Limb (tissue), 2 donors: ENCODE data around the gene TDRD7.
A peak's percentile ranks its signal among the peaks of the same experiment; 100 is the strongest.

ENCODE experiments used
- DNase-seq, 2 donors: peaks; one replicate each; pipeline ENCODE4 v3.0.0-alpha.2; 2016; ENCODE audit errors: extremely low spot score in 2 of 2

Gene TDRD7

DNA sequence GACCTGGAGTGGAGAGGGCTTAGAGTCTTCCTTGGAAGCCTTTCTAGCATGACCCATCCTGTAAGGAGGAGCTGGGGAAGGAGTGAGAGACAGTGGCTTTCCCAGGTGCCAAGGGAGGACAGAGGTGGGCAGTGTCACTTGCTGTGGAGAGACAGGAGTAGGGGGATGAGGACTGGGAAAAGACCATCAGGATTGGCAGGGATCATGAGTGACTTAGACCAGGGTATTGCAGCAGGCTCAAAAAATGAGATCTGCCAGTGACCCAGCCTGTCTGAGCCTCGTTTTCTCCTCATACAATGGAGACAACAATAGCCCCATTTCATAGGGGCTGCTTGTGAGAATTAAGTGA lies 91.9 kb downstream of the TDRD7 start:
- DNase-seq, result peak in 1 of 2 donors; percentile 12

DNA sequence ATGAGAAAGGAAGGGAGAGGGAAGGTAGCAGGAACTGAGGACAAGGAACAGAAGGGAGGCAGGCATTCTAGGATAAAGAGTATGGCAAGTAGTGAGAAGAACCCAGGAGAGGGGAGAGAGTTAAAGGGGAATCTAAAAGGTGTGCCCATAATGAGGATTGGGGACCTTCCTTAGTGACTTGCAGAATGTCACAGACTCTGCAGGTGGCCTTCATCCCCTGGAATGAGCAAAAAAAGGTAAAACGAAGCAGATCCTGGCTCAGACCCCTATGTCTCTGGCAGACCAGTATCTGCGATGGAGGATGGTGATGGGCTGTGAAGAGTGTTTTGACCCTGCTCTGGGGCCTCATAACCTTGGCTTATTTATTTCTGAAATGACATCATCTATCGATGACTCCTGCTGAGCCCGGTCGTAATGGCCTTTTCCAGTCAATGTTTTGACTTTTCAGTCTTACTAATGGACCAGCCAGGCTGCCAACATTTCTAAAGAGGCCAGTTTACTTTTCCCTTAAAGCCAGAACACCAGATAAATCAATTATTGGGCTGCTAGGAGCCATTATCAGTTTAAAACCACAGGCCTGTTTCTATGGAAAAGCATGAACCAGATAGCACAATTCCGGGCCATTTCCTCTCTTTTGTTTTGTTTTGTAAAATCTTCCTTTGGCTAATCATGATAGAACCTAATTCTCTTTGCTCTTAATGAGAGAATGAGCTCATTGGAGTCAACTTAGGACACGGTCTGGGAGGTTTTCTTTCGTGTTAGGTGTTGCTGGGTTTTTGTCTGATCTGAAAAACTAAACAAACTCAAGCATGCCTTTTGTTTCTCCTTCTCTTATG lies 92.7 kb downstream of the TDRD7 start:
- peak in 1 of 2 donors; percentile 6 for DNase-seq

DNA sequence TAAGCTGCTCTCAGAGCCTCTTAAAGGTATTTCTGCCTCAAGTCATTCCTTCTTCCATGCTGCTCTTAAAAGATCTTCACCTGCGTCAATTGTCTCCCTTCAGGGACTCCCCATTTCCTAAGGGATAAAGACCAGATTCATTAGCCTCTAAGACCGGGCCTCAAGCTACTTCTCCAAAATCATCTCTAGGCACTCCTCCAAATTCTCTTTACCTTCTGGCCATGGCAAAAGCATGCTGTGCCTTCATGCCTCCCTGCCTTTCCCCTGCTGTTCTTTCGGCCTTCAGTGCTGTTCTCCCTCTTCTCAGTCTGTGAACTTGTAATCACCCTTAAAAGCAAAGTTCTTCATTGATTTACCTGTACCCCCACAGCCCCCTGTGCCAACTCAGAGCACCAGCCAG lies 93.9 kb downstream of the TDRD7 start:
- DNase-seq, result no peak

DNA sequence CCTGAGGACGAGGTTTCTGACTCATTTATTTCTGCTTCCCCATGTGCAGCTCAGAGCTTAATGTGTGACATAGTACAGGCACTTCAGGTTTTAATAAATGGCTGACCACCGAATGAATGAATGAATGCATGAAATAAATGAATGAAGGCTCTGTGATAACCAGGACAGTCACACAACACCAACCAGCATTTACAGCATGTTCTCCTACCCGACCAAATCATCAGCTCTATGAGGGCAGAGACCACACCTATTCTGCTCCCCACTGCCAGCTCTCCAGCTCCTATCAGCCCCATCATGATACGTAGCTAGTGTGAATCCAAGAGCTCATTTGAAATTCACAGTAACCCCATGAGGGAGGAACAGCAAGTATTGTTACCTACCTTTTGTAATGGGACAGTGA lies 94.4 kb downstream of the TDRD7 start:
- peak in 1 of 2 donors; percentile 7 for DNase-seq

DNA sequence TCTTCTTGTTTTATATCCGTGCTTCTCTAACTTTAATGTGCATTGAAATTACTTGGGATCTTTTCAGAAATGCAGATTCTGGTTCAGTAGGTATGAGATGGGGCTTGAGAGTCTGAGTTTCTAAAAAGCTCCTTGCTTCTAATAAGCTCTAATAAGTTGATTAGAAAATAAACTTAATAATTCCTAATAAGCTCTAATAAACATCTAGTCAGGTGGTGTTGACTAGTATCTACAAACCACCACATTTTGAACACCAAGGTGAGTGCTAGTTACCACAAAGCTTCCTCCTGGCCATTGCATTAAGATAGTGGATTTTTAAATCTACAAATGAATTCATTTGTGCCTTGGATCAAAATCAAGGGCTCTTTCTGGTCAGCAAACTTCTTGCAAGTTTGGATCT lies 94.9 kb downstream of the TDRD7 start:
- DNase-seq, result no peak

DNA sequence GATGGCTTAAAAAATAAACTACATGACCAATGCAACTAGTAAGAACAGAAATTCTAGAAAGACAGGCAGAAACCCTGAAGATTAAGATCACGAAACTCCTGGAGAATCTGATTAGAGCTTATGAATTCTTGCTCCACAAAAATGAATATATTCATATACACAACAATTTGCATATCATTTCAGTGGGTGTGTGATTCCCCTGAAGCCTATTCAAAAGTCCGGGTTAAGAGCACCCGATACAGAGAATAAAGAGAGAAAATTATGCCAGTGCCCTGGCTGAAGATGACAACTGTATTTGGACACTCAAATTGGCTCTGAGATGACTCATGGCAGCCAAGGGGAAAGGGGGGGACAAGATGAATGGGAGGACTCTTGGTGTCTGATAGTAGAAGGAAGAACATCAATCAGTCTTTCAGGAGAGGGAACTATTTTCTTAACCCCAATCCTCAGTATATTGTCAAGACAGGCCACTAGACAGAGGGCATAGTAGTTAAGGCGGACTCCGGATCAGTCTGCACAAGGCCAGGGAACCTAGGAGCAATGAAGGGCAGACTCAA lies 95.6 kb downstream of the TDRD7 start:
- no peak for DNase-seq

DNA sequence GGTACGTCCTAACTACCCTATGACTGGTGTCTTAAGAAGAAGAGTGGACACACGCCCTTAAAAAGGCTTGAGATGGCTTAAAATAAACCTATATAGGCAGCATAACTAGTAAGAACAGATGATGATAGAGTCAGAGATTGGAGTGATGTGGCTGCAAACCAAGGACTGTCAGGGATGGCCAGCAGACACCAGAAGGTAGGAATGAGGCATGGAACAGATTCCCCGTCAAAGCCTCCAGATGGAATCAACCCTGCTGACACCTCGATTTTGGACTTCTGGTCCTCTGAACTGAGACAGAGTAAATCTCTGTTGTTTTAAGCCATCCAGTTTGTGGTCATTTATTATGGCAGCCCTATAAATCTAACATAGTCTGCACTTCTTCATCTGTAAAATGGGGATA lies 97.0 kb downstream of the TDRD7 start:
- no peak for DNase-seq

DNA sequence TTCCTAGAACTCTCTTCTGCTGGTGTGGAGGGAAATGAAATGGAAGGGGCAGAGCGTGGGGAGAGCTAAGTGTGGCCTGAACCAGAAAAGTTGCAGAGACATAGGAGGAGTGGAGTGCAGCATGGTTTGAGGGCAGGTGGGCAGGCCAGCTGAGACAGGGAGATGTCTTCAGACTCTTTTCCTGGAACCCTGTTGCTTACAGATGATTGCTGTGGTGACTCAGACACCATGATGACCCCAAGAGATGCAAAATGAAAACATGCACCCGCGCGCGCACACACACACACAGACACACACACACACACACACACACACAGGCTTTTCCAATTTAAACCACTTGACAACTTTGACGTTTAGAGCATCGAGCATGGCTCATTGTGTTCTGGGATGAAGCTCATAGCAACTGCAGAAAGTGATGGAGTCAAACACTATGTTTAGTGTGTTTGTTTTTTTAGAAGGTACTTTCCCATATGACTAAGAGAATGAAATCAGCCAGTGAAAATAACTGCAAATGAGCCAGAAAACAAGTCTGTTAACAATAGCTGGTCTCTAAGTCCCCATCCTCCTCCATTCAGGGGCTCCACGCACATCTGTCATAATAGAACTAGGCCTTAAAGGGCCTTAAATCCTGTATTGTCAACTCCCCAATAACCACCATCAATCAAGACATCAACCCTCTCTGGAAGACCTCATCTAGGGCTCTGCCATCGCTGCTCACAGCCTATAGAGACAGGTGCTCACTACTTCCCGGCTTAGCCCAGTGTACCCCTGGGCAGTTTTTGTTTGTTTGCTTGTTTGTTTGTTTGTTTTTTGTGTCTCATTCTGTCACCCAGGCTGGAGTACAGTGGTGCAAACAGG lies 99.1 kb downstream of the TDRD7 start:
- DNase-seq, result peak in 1 of 2 donors; percentile 18

DNA sequence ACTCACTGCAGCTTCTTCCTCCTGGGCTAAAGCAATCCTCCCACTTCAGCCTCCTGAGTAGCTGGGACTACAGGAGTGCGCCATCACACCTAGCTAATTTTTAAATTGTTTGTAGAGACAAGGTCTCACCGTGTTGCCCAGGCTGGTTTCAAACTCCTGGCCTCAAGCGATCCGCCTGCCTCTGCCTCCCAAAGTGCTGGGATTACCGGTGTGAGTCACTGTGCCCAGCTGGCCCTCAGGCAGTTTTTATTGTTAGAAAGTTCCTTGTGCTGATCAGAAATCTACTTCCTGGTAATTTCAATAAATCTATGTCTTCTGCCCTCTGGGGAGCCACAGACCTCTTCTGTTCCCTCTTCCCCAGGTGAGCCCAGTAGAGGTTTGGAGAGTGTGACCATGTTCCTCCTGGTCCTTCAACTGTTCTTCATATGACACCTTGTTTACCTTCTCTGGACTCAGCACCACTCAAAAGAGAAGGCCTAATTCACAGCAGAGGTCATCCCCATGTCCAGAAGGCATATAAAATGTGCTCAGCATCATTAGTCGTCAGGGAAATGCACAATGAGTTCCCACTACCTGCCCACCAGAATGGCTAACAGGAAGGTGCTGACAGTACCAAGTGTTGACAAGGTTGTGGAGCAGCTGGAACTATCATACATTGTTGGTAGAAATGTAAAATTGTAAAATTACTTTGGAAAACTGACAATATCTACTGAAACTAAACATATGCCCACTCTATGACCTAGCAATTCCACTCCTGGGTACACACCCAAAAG lies 99.9 kb downstream of the TDRD7 start:
- peak in 1 of 2 donors; percentile 2 for DNase-seq

DNA sequence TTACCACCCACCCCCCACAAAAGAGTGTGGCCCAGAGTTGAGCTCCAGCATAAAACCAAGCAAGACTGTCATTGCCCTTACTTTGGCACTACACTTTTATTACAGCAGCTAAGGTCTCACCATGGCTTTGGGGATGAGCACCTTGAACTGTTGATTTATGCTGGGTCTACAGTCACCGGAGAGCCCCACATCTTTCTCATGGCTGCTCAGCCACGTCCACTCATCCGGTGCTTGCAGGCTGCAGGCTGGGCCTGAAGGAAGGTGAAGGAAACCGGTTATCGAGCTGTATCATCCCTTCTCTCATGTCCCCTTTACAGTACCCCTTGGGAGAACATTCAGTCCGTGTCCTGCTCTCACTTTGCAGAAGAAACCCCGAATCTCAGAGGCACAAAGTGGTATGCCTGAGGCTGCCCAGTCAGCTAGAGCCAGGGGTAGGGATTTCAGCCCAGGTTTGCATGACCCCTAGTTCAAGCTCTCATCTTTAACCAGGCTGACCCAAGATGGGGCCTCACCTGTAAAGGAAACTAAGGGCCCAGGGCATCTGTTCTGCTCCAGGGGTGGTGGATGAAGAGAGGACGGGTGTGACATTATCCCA lies 101.2 kb downstream of the TDRD7 start:
- DNase-seq, result peak in 1 of 2 donors; percentile 2

DNA sequence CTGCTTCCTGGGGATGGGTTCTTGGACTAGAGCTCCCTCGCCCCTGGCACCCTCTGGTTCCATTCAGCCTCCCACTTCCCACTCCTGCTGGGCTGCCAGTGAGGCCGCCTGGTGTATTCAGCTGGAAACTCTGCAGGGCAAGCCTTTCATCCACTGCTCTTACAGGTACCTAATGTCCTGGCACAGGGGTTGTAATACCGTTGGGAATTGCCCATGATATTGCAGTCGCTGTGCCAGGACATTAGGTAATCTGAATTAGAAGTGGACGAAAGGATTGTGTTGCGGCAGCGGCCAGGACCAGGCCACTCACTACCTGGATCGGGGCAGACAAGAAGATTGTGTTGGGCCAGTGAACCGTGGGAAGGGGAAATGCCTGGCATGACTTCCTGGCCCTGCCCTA lies 102.6 kb downstream of the TDRD7 start:
- DNase-seq, result peak in 1 of 2 donors; percentile 17

DNA sequence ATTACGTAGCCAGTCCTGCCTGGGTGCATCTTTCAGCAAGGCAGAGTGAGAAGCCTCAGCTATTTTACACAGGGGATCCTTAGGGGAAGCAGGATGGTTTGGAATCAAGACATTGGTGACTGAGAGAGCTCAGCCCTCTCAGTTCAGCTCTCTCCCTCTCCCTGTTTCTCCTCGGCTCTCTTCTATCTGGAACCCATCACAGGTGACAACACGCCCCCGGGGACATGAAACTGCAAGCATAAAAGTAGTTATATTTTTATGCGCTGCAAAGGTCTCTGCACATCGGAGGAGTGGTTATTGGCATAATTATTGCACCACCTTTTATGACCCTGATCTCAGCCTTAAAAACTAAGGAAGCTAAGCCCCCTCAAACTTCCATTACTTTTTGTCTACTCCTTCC lies 103.8 kb downstream of the TDRD7 start:
- no peak for DNase-seq

DNA sequence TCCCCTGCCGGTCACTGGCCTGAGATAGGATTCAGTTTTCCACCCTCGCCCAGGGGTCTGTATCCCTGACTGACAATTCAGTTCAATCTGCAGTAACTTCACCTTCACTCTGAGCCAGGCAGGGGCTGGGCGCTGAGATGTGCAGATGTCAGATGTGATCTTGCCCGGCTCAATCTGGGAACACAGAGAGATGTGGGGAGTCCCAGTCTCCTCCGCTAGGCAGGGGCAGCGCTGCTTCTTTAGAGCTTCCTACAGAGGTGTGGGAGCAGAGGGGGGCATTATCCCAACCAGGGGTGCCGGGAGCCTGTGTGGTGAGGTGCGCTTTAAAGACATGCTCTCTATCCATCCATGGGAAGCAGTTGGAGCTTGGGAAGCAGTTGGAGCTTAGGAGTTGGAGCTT lies 104.2 kb downstream of the TDRD7 start:
- no peak for DNase-seq

DNA sequence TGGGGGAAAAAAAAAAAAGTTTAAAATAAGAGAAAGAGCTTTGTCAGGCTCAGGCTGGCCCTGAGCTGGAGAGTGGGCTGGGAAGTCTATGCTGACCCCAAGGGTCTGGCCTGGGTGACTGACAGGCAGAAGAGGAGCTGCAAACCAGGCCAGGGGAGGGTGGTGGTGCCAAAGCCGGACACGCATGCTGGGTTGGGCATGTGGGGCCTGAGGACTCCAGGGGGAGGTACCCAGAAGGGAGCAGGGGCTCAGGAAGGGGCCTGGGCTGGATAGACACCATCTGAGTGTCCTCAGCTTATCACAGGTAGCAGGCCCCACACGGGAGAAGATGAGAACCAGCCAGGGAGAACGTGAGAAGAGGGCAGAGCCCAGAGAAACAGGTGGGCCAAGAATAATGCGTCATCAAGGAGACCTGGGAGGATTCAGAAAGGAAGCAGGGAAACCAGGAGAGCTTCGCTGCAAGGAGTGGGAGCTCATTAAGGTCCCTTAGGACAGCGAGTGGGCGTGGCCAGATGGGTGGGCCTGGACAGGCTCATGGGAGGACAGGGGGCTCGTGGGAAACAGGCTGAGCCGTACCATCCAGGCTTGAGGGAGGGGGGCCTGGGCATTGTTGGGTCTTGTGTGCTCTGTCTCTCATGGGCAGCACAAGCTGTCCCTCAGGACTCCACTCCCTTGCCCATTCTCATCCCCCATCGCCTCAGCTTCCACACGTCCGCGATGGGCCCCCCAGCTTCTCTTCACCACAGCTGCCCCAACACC lies 105.6 kb downstream of the TDRD7 start:
- DNase-seq, result no peak

DNA sequence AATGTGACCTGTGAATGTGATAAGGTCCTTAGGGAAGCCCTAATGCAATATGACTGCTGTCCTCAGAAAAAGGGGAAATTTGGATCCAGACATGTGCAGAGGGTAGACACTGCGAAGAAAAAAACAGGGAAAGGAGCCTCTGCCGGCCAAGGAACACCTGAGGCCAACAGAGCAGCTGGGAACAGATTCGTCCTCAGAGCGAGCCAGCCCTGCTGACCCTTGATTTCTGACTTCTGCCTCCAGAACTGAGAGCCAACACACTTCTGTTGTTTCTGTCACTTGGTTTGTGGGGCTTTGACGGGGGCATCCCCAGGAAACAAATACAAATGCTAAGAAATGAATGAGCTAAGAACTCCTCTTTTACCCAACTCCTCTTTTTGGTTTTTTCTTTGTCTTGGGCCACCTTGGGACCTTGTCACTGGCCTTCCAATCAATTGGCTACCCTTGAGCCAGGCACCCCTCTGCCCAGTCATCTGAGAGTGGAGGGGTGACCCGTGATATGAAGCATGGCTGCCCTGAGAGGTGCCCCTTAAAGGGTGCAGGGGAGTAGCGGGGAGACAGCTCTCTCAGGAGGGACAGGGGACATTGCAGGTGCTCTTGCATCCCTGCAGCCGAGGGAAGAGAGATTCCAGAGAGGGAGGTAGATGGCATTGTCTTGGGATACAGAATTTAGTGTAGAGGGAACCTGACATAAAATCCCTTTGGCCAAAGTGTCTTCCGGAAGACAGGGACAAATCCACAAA lies 106.4 kb downstream of the TDRD7 start:
- DNase-seq, result peak in 1 of 2 donors; percentile 5

DNA sequence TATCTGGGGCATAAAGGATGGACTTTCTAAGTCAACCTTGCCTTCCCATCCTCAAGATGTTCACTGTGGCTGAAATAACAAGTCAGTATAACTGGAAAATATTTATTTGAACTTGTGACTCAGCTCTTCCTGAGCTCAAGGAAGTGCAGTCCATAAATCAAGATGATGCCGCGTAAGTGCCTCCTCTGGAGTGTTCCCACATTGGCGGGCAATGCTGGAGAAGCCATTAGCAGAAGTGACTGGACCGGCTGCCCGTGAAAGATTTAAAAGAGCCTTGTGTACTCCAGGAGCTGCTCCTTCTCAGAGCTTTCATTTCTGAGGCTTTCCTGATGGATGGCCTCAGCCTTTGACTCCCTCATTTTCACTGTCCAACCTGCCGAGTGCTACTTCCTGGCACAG lies 107.0 kb downstream of the TDRD7 start:
- DNase-seq, result peak; percentile 27 to 43

DNA sequence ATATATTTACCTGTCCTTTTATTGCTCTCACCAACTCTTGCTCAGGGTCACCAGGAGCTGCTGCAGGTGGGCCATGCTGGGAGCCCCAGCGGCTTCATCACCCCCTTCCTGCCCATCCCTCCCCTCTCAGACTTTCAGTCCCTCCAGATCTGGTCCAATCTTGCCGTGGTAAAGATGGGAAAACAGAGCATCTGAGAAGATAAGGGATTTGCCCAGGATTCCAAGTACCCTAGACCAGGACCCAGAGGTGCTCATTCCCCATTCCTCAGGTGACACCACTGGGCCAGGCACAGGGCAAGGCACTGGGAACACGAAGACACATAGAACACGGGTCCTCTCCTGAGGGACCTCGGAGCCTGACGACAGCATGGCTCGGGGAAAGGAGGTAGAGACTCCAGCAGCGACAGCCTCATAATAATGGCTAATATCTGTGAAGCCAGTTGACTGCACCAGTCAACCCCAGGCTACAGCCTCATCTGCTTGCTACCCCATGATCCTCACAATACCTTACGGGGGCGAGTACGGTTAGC lies 107.6 kb downstream of the TDRD7 start:
- no peak for DNase-seq

DNA sequence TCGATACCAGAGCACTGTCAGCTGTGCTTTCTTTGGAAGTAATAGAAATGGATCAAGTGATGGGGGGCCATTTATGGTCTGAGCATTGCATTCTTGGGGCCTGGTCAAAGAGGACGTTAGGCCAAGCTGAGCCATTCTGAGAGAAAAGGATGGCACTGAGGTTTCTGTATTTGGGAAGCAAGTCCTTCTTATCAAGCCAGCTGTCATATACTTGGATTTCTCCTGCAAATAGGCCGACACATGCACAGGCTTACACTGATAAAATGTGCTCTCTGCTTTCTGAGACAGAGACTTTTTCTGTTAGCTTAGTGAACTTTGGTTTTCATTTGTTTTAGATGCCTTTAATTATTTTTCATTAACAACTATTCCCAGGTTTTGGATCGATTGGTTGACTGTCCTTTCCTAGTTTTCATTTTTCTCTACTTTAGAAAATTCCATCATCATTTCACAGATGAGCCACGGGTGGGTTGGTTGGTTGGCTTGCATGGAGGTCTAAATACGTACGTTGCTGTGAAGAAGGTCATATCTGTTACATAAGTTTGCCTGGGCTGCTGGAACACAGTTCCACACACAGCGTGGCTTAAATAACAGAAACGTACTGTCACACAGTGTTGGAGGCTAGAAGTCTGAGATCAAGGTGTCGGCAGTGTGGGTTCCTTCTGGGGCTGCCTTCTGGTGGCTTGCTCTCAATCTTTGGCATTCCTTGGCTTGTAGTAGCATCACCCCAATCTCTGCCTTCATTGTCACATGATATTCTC lies 109.9 kb downstream of the TDRD7 start:
- DNase-seq, result no peak

DNA sequence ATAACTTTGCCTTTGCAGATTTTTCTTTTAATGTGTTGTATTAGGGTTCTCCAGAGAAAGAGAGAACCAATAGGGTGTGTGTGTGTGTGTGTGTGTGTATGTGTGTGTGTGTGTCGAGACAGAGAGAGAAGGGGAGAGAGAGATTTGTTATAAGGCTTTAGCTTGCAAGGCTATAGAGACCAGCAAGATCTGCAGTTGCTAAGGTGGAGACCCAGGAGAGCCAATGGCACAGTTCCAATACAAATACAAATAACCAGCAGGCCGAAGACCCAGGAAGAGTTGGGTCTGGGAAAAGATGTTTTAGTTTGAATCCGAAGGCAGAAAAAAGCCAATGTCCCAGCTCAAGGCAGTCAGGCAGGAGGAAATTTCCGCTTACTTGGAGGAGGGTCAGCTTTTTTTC lies 112.5 kb downstream of the TDRD7 start:
- DNase-seq, result no peak
